Esophagus muscularis mucosa (tissue), 3 donors: ENCODE results near the gene SUV39H1.
"Not testable (repeated sequence)": the region's sequence is repeated elsewhere in the genome, so short reads cannot be mapped to it uniquely, and the experiment has no call there.

Experiments
- CTCF ChIP-seq, 3 experiments: fragments of 200-600 bp in 2 of 3; fragments of 450-650 bp in 1 of 3; sonication (generic) in 2 of 3; IDR thresholded peaks; one replicate each; pipeline ENCODE4 v1.5.1; 2017 to 2019; ENCODE audit warnings: antibody characterized with exemption in 3 of 3, mild to moderate bottlenecking in 2 of 3, moderate library complexity in 1 of 3
- POLR2A ChIP-seq: fragments of 450-650 bp; IDR thresholded peaks from one replicate; pipeline ENCODE4 v1.6.1; 2017; ENCODE audit warnings: antibody characterized with exemption, moderate library complexity, mild to moderate bottlenecking, low read depth
- POLR2AphosphoS5 ChIP-seq, 2 donors: sonication (generic); formaldehyde crosslinking; IDR thresholded peaks; one replicate each; pipeline ENCODE4 v1.6.1; 2017; ENCODE audit warnings: antibody characterized with exemption in 2 of 2

GRCh38 chrX:48680925-48681324 lies 15.6 kb upstream of the SUV39H1 start:
- TF ChIP-seq CTCF (IDR thresholded peaks at IDR 0.05); POLR2AphosphoS5 (IDR thresholded peaks at IDR 0.05); POLR2A: not testable (repeated sequence)
